ENCODE data around the gene CNOT1.
"Not testable (repeated sequence)": the region's sequence is repeated elsewhere in the genome, so short reads cannot be mapped to it uniquely, and the experiment has no call there.

Gene CNOT1

DNA sequence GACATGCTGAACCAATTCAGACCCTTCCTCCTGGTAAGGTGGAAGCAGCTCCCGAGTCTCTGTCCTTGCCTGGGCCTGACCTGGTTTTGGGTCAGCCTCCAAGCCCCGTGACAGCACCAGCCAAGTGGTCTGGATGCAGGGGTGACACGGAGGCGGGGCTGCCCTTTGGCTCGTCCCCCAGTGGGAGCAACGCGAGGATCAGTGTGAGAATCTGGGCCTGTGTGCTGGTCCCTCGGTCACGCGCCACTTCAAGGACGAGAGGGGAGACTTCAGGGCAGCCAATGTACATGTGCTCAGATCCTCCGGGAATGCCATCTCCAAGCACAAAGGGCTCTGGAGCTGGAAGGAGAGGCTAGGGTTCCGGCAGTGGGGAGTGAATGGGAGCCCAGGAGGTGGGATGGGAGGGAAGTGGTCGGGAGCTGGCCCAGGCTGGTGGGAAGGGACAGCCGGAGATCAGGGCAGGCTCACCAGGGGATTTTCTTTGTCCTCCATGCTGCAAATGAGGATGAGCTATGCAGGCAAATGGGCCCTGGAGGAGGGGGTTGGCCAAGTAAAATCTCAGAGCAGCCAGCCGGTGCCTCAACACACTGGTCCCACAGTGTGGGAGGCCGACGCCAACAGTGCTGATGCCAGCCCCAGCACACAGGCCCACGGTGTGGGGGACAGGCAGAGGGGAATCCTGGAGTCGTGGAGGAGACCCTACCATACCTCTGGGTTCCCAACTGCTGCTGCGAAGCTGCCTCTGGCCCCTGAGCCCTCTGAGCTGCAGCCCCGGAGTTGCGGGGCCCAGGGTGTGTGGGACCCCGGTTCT, 133.9 kb downstream of the CNOT1 start:
- peak overlapping the region; percentile 92 for H3K27ac Mint-ChIP-seq
- H3K27me3 Mint-ChIP-seq (ENCODE audit: low read depth, poor library complexity): peaks cover 3% of the 10 kb centered on the region
- DNase-seq: no peak
- peaks cover 47% of the 10 kb centered on the region for H3K4me1 Mint-ChIP-seq
- H3K4me3 Mint-ChIP-seq: peak overlapping the region; percentile 23
- H3K36me3 Mint-ChIP-seq (ENCODE audit: low read depth): no peaks in the 10 kb centered on the region
- TF ChIP-seq, protein P1, sequence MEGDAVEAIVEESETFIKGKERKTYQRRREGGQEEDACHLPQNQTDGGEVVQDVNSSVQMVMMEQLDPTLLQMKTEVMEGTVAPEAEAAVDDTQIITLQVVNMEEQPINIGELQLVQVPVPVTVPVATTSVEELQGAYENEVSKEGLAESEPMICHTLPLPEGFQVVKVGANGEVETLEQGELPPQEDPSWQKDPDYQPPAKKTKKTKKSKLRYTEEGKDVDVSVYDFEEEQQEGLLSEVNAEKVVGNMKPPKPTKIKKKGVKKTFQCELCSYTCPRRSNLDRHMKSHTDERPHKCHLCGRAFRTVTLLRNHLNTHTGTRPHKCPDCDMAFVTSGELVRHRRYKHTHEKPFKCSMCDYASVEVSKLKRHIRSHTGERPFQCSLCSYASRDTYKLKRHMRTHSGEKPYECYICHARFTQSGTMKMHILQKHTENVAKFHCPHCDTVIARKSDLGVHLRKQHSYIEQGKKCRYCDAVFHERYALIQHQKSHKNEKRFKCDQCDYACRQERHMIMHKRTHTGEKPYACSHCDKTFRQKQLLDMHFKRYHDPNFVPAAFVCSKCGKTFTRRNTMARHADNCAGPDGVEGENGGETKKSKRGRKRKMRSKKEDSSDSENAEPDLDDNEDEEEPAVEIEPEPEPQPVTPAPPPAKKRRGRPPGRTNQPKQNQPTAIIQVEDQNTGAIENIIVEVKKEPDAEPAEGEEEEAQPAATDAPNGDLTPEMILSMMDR (IDR thresholded peaks at IDR 0.05): no peak
- no peaks in the 10 kb centered on the region for H3K9me3 Mint-ChIP-seq

DNA sequence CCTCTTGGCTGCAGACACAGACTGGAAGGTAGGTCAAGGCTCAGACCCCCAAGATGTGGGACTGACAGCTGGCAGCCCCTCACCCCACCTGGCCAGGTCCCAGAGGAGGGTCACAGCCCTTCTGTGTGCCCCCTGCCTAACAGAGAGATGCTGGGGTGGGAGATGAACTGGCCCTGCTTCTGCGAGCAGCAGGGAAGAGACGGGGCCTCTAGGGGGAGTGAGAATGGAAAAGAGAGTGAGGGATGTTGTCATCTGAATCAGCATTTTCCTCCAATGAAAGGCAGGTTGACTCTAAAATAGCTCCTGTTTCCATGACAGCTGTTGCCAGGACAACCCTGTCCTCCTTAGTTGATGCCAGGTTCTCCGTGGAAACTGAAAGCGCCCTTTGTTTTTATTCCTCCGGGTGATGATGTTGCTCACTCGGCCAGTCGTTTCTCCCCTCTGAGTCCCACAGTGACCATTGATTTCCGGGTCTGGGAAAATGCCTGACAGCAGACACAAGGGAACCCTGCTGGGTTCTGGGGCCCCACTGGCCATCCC, 134.6 kb downstream of the CNOT1 start:
- no peaks in the 10 kb centered on the region for H3K9me3 Mint-ChIP-seq
- peaks cover 9% of the 10 kb centered on the region for H3K27me3 Mint-ChIP-seq (ENCODE audit: low read depth, poor library complexity)
- peak overlapping the region; percentile 92 for H3K27ac Mint-ChIP-seq
- peak; percentile 81 for DNase-seq
- H3K4me1 Mint-ChIP-seq: peaks cover 47% of the 10 kb centered on the region
- TF ChIP-seq, protein P1 (IDR thresholded peaks at IDR 0.05): peak; percentile 44
- no peak overlapping the region for H3K4me3 Mint-ChIP-seq
- H3K36me3 Mint-ChIP-seq (ENCODE audit: low read depth): no peaks in the 10 kb centered on the region

DNA sequence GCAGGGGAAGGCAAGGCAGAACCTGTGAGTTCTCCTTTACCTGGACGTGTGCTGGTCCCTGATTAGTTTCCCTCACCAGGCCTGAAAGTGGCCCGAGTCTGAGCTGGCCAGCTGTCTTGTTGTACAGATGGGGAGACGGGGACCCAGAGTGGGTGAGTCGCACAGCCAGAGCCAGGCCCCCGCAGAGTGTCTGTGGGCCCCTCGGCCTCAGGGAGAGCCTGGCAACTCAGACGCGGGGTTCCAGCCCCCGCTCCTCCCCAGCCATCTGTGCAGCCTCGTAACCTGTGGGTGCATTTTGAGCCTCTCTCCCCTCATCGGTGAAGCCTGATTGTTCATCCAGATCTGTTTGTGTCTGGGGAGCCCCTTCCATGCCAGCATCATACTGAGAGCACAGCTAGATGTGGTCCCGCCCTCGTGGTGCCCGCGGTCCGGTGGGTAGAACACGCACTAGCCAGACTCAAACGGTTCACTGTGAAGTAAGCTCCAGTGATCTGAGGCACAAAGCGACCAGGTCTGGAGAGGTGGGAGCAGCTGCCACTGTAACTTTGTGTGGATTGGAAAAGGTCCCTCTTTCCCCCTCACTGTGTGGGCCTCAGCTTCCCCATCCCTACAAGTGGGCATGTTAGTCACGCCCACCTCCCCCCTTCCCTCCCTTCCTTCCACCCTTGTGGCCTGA, 135.7 kb downstream of the CNOT1 start:
- Mint-ChIP-seq H3K9me3 (no peaks in the 10 kb centered on the region), H3K27ac (no peak overlapping the region), H3K36me3 (ENCODE audit: low read depth) (no peaks in the 10 kb centered on the region), H3K4me1 (peaks cover 48% of the 10 kb centered on the region), H3K27me3 (ENCODE audit: low read depth, poor library complexity) (peaks cover 16% of the 10 kb centered on the region), H3K4me3 (no peak overlapping the region)
- no peak for DNase-seq
- TF ChIP-seq, protein P1 (IDR thresholded peaks at IDR 0.05): no peak

DNA sequence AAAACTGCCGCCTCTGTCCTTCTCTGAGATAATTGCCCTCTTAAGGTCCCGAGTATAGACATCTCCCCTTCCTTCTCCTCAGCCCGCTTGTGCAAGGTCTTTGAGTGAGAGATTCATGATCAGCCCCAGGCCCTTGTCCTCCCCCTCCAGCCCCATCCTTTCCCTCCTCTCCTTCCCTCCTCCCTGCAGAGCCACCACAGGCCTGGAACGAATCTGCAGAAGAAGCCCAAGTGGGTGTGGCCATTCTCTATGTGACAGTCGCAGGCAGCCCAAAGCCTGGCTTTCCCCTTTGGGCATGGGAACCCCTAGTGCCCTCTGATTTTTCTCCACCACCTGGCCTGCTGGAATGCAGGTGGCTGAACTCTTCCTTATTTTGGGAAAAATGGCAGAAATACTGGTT, 136.9 kb downstream of the CNOT1 start:
- TF ChIP-seq, protein P1 (IDR thresholded peaks at IDR 0.05): no peak
- H3K27me3 Mint-ChIP-seq (ENCODE audit: low read depth, poor library complexity): peaks cover 16% of the 10 kb centered on the region
- no peaks in the 10 kb centered on the region for H3K36me3 Mint-ChIP-seq (ENCODE audit: low read depth)
- no peak overlapping the region for H3K27ac Mint-ChIP-seq
- peaks cover 46% of the 10 kb centered on the region for H3K4me1 Mint-ChIP-seq
- H3K9me3 Mint-ChIP-seq: no peaks in the 10 kb centered on the region
- no peak for DNase-seq
- no peak overlapping the region for H3K4me3 Mint-ChIP-seq

DNA sequence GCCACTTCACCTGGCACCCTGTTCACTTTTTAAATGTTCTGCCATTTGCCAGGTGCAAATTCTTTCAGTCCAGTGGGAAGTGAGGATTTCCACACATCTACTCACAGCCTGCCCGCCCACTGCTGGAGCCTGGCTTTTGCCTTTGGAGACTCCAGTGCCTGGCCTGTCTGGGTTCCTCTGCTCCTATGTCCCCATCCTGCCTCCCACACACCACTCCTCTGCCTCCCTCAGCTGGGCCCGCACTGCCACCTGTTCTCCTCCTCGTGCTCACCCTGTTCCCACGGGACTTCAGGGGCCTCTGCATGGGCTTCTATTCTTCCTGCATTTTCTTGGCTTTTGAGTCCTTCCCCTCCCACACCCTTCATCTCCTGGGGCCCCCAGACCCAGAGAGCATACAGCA, 137.6 kb downstream of the CNOT1 start:
- Mint-ChIP-seq H3K36me3 (ENCODE audit: low read depth) (no peaks in the 10 kb centered on the region), H3K27ac (no peak overlapping the region), H3K27me3 (ENCODE audit: low read depth, poor library complexity) (peaks cover 19% of the 10 kb centered on the region), H3K9me3 (no peaks in the 10 kb centered on the region), H3K4me3 (no peak overlapping the region), H3K4me1 (peaks cover 44% of the 10 kb centered on the region)
- no peak for DNase-seq
- TF ChIP-seq, protein P1 (IDR thresholded peaks at IDR 0.05): no peak

DNA sequence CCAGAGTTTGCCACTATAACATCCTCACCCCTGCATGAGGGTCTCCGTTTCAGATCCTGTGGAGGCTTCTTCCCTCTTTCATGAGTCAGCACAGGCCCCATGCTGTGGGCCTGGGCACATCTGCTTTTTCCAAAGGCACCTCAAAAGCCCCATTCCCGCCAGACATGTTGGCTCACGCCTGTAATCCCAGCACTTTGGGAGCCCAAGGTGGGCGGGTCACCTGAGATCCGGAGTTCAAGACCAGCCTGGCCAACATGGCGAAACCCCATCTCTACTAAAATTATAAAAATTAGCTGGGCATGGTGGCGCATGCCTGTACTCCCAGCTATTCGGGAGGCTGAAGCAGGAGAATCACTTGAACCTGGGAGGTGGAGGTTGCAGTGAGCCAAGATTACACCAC, 139.1 kb downstream of the CNOT1 start:
- not testable (repeated sequence) for H3K9me3 Mint-ChIP-seq; H3K4me3 Mint-ChIP-seq; DNase-seq; H3K27ac Mint-ChIP-seq; H3K36me3 Mint-ChIP-seq (ENCODE audit: low read depth)
- H3K27me3 Mint-ChIP-seq (ENCODE audit: low read depth, poor library complexity): peaks cover 21% of the 10 kb centered on the region
- peaks cover 36% of the 10 kb centered on the region for H3K4me1 Mint-ChIP-seq

All from nephron progenitor cell (in vitro differentiated cells).